ENCODE data around the gene TUBA1A.
"Not testable (repeated sequence)": the region's sequence is repeated elsewhere in the genome, so short reads cannot be mapped to it uniquely, and the experiment has no call there.

The TUBA1A gene

GRCh38 chr12:49146406-49146805, 42.5 kb downstream of the TUBA1A start:
- DNase-seq = no peak

GRCh38 chr12:49144384-49144783, 44.5 kb downstream of the TUBA1A start:
- DNase-seq = no peak

GRCh38 chr12:49138999-49139398, 49.9 kb downstream of the TUBA1A start:
- DNase-seq = no peak

- DNase-seq = no peak
Observed at GRCh38 chr12:49138587-49138986, 50.3 kb downstream of the TUBA1A start.

- no peak for DNase-seq
Observed at GRCh38 chr12:49137476-49137875, 51.4 kb downstream of the TUBA1A start.

- not testable (repeated sequence) for DNase-seq
Observed at GRCh38 chr12:49136997-49137396, 51.9 kb downstream of the TUBA1A start.
